AG10803 (cell line): Measurements from ENCODE around the gene CCSER1.
"Not testable (repeated sequence)": the region's sequence is repeated elsewhere in the genome, so short reads cannot be mapped to it uniquely, and the experiment has no call there.

Experiments
- DNase-seq: peaks from one replicate; pipeline ENCODE4 v3.0.0; 2010; ENCODE audit warnings: low read depth
- H3K4me3 ChIP-seq: 2 replicates; pipeline ENCODE4 v1.5.1; 2011; ENCODE audit warnings: mild to moderate bottlenecking, low read length, control low read depth
- TF ChIP-seq, protein P1 (sequence below): conservative IDR thresholded peaks from 2 replicates; pipeline ENCODE4 v1.5.1; 2011; ENCODE audit warnings: mild to moderate bottlenecking, low read length, control low read depth, inconsistent platforms

CCSER1 gene

DNA sequence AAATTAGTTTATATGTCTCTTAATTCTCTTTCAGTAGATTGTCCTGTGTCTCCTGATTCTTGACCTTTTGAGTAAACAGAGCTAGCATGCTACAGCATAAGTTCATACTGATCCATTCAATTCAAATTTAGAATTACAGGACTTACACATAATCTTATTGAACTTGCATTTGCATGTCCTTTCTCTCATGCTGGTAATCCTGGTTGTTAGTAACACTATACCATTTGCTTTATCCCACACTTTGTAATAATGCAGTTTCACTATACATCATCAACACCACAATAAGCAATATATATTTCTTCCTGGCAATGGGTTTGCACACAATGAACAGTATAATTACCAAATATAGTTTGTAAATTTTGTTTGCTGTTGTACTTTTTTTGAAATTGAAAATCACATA lies 1239.4 kb downstream of the CCSER1 start:
- TF ChIP-seq, protein P1, sequence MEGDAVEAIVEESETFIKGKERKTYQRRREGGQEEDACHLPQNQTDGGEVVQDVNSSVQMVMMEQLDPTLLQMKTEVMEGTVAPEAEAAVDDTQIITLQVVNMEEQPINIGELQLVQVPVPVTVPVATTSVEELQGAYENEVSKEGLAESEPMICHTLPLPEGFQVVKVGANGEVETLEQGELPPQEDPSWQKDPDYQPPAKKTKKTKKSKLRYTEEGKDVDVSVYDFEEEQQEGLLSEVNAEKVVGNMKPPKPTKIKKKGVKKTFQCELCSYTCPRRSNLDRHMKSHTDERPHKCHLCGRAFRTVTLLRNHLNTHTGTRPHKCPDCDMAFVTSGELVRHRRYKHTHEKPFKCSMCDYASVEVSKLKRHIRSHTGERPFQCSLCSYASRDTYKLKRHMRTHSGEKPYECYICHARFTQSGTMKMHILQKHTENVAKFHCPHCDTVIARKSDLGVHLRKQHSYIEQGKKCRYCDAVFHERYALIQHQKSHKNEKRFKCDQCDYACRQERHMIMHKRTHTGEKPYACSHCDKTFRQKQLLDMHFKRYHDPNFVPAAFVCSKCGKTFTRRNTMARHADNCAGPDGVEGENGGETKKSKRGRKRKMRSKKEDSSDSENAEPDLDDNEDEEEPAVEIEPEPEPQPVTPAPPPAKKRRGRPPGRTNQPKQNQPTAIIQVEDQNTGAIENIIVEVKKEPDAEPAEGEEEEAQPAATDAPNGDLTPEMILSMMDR: no peak
- DNase-seq: no peak
- H3K4me3 ChIP-seq: no peak overlapping the region

DNA sequence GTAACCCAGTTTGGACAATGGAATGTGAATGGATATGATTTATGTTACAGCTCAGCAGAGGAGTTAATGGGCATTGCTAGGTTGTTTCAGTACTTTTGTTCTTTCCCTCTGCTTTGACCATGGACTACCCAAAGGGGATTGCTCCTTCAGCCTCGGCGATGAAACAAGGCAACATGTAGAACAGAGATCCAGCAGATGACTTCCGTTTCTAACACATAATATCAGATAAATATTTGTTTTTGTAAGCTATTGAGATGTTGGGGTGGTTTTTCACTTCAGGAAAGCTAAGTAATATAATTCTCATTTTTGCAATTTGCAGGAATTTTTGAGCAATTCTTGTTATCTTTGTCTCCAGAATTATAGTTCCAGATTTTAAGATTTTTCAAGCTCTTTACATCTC lies 1241.9 kb downstream of the CCSER1 start:
- TF ChIP-seq, protein P1: no peak
- H3K4me3 ChIP-seq: no peak overlapping the region
- DNase-seq: no peak

DNA sequence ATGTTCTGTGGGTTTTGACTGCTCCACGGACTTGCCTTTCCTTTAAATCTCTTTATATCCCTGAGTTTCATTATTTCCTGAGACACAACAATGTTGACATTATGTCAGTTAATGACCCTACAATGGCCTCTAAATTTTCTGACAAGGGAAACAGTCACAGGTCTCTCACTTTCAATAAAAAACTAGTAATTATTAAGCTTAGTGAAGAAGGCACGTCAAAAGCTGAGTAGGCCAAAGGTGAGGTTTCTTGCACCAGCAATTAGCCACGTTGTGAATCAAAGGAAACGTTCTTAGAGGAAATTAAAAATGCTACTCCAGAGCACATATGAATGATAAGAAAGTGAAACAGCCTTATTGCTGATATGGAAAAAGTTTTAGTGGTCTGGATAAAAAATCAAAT lies 1246.4 kb downstream of the CCSER1 start:
- no peak overlapping the region for H3K4me3 ChIP-seq
- TF ChIP-seq, protein P1: no peak
- no peak for DNase-seq

DNA sequence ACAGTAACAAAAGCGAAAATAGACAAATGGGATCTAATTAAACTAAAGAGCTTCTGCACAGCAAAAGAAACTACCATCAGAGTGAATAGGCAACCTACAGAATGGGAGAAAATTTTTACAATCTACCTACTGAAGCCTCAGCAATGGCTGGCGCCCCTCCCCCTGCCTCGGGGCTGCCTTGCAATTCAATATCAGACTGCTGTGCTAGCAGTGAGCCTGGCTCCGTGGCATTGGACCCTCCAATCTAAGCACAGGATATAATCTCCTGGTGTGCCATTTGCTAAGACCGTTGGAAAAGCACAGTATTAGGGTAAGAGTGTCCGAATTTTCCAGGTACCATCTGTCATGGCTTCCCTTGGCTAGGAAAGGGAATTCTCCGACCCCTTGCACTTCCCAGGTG lies 1278.2 kb downstream of the CCSER1 start:
- not testable (repeated sequence) for H3K4me3 ChIP-seq, DNase-seq

DNA sequence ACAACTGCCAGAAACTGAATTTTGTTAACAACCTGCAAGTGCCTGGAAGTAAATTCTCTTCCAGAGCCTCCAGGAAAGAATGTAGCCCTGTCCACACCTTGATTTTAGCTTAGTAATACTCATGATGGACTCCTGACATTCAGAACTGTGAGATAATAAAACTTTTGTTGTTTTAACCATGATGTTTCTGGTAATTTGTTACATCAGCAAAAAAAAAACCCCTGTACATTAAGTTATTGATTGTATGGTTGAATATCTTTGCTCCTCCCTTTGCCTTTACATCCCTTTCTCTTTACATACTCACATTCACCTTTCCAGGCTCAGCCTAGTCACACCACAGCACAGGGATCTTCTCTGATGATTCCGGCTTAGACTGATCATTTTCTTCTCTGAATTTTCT lies 1294.8 kb downstream of the CCSER1 start:
- no peak for DNase-seq
- no peak overlapping the region for H3K4me3 ChIP-seq
- TF ChIP-seq, protein P1: no peak

DNA sequence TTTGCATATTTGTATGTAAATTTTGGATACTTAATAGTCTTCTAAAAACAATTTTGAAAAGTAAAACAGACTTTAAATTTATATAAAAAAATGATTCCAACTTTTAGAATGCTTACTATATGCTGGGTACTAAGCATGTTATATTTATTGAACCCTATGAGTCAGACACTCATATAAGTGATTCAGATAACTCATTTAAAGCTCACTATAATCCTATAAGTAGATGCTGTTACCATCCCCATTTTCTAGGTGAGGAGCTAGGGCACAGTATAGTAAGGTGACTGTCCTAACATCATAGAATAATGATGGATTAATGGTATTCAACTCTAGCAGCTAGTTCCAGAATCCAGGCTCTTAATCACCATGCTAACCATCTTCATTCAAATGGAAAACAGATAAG lies 1299.5 kb downstream of the CCSER1 start:
- no peak for DNase-seq
- no peak overlapping the region for H3K4me3 ChIP-seq
- TF ChIP-seq, protein P1: no peak

DNA sequence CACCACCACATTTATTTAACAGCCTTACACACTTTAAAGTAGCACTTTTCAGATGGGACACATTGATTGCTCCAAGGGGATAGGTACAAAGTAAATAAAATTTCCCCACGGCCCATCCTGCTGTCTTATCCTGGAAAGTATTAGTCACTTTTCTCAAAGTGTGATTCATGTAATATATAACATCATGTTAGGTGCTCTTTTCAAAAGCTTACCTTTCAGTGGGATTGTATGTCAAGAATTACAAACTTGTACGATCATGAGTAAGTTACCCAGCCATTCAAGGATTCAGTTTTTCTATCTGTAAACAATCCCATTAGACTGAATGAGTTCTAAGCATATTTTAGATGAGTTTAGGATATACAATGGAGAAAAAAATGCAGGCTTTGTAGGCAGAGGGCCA lies 1300.0 kb downstream of the CCSER1 start:
- DNase-seq: no peak
- TF ChIP-seq, protein P1: no peak

DNA sequence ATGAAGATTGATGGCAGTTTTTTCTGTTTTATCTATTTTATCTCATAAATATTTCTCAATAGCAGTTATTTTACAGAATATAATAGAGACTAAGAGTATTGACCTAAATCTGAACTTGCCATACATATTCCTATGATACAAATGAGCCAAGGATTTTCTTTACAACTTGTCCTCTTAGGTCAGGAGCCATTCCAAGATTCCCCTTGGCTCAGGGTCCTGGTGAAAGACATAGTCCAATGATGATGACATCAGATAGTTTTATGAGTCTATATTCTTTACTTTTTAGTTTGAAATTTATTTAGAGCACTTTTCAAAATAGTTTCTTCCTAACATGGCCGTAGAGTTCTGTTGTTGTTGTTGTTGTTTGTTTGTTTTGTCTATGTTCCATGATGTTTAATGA lies 1307.4 kb downstream of the CCSER1 start:
- no peak for DNase-seq
- TF ChIP-seq, protein P1: no peak
- no peak overlapping the region for H3K4me3 ChIP-seq

More for the DNA sequence above, 1300.0 kb downstream of the CCSER1 start:
- no peak overlapping the region for H3K4me3 ChIP-seq
